Astrocyte of the hippocampus (primary cell): ENCODE measurements around the gene LIPE.

ENCODE experiments used
- DNase-seq: peaks from one replicate; pipeline ENCODE4 v3.0.0; 2011; ENCODE audit warnings: low read depth, low spot score

LIPE gene

DNA sequence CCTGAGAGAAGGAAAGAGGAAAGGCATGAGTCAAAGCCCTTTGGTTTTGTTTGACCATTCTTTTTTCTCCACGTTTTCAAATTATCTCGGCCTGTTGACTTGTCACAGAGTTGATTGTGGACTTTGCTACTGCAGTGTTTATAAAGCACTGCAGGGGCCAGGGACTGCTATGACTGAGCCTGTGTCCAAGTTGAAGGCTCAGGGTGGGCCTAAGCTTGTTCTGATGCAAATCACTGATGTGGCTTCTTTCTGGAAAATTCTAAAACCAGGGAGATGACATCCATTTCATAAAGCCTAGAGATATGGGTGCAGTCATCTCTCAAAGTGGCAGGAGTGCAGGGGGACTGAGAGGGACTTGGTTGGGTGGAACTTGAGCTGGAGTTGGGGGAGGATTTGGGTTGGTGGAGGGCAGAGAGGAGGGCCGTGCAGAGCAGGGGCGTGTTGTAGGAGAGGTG lies 16.8 kb upstream of the LIPE start:
- no peak for DNase-seq

DNA sequence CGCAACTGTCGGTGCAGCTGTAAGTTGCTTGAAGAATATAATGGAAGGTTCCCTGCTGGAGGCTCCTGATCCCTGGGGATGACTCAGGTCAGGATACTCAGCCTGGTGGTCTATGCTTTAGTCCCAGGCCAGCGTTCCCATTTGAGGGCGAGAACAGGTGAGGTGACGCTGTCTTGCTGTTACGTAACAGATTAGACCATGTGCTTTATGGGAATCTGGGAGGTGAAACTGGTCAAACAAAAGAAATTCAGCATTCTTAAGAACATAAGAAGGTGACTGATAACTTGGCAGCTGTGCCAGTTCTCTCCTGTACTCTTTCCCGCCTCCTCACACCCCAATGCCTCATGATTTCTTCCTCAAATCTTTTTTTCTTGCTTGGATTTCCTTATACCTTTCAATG lies 15.6 kb upstream of the LIPE start, which contains the start of gene CXCL17:
TSS of gene CXCL17 (minus strand) at position 114 of the 400 bp plus-strand sequence. CDS start 114 bp downstream, outside the sequence.
- DNase-seq = no peak

DNA sequence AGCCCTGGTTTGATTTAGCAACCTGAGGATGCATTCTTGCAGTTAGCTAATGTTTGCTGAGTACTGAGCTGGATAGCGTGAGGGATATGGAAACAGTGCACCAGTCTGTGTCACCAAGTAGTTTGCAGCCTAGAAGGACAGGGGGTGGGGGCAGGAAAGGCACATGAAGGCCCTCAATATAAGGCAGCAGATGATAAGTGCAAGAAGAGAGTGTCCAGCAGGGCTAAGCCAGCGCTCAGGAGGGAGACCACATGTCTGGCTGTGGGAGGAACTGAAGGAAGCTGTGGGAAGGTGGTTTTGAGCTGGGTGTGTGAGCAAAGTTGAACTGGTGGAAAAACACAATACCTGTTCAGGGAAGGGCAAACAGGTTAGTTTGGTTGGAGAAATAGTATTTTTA lies 13.9 kb upstream of the LIPE start:
- no peak for DNase-seq

DNA sequence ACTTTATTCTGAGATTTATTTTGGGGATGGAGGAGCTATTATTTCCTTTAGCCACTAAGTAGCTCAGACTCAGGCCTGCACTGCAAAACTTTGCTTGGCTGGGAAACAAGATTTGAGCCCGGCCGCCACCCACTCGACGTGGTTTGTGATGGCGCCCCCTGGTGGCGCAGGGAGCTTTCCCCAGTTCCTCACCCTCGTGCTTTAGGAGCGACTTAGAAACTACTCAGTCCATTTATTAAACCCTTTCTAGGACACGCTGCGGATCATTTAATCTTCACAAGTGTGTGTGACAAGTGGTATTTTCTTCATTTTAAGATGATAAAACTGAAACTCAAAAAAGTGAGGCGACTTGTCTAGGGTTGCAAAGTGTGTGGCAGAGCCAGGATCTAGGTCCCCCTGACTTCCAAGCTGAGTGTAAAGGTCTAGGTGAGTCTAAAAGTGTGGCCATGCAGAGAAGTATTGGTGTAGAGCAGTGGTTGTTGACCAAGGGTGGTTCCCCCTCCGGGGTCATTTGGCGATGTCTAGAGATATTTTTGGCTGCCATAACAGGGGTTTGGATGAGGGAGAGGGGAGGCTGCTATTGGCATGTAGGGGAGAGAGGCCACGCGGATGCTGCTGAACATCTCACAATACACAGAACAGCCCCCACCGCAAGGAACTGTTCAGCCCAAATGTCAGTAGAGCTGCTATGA lies 13.3 kb upstream of the LIPE start:
- DNase-seq = peak; percentile 80

DNA sequence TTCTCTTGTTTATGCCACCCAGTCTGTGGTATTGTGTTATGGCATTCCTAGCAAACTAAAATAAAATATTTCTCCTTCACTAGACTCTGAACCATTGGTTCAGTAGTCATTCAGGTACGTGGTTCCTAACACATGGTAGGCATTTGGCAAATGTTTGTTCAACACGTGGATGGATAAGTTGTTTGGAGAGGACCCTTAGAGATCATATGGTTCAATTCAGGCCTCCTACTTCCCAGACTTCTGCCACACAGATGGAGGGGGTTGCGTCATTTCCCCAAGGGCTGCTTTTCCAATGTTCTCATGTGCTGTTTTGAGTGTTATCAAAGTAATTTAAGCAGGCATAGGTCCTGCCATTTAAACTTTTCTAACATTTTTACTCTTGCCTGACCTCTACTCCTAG lies 8.8 kb upstream of the LIPE start:
- DNase-seq = no peak

DNA sequence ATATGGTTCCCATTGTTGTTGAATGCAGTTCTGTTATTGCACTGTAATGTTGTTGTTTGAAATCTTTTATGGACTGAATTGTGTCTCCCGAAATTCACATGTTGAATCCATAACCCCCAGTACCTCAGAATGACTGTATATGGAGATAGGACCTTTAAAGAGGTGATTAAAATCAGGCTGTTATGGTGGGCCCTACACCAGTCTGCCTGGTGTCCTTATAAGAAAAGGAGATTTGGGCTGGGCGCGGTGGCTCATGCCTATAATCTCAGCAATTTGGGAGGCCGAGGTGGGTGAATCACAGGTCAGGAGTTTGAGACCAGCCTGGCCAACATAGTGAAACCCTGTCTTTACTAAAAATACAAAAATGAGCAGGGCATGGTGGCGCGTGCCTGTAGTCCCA lies 8.1 kb upstream of the LIPE start:
- DNase-seq = no peak

DNA sequence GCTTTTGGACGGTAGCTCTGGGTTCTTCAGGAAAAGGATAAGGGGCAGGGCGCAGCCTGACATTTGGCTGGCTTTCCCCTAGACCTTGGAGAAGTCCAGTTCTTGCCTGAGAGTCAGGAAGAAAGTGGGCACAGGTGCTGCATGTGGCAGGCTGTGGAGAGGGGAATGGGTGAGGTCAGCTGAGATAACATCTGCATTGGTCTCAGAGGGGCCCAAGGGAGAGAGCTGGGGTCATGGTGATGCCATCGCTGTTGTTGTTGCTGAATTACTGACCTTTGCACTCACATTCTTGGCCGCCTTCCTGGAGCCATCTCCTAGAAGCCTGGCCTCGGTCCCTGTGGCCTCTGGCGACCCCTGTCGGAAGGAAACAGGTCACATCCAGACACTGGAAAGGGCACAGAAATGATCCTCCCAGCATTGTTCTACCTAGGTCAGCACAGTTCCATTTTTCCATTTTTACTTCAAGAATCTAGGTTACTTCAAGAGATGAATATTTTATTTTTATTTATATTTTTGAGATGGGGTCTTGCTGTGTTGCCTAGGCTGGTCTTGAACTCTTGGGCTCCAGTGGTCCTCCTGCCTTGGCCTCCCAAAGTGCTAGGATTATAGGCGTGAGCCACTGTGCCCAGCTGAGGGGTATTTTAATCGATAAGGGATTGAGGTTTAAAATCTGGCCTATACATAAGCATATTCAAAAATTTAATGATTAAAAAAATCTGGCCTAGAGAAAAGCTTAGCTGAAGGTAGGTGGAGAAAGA lies 6.5 kb upstream of the LIPE start:
- DNase-seq = peak; percentile 37

DNA sequence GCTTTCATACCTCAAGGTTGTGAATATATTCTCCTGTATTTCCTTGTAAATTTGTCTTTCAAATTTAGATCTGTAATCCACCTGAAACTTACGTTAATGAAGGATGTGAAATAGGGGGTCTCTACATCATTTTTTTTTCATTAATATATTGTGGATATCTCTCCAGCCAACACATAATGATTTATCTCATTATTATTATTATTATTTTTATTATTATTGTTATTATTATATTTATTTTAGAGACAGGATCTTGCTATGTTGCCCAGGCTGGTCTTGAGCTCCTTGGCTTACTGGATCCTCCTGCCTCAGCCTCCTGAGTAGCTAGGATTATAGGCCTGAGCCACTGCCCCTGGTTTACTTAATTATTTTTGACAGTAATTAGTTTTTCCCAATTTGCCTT lies 4.3 kb upstream of the LIPE start:
- DNase-seq = no peak

DNA sequence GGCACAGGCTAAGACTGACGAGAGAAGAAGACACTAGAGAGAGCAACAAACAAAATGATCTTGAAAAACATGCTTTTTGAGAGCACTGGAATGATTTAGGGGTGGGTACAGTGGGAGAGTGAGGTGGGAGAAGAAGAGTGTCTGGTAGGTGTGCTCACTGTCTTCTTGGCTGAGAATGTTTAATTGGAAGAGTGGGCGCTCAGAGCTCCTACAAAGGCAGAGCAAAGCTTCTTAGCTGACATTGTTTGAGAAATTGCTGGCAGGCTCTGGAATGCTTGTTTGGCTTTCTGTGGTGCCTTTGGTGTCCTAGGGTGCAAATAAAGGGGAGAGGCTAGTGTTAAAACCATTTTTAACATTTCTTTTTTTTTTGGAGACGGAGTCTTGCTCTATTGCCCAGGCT lies 1.5 kb upstream of the LIPE start:
- no peak for DNase-seq

DNA sequence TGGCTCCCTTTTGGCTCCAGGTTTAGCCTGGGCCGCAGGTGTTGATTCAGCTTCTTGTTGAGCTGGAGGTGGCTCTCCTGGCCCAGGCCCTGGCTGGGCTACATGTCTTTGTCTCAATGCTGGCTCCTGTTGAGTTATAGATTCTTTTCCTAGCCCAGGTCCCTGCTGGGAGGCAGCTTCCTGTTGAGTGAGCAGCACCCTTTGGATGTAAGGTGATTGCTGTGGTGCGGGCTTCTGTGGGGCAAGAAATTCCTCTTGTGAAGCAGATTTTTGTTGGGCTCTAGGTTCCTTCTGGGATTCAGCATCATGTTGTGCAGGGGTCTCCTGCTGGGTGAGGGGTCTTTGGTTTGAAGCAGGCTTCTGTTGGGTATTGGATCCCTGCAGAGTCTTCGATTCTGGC lies 545 bp downstream of the LIPE start:
- DNase-seq = no peak

DNA sequence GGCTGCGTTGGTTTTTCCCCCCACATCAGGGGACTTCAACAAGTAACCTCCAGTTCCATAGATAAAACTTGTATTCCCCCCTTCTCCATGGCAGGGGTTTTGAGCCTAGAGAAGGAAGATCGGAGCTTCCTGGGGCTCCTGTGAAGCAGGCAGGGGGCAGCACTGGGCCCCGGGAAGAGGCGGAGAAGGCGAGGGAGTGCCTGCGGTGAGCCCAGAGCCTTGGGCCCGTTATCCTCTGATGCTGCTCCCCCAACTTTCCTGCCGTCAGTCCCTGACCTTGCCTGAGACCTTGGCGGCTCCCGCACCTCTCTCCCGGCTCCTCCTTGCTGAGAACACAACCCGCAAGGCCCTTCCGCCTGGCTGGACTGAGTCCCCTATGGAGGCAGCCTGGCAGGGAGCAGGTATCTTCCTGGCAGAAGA lies 2.5 kb downstream of the LIPE start:
- no peak for DNase-seq

DNA sequence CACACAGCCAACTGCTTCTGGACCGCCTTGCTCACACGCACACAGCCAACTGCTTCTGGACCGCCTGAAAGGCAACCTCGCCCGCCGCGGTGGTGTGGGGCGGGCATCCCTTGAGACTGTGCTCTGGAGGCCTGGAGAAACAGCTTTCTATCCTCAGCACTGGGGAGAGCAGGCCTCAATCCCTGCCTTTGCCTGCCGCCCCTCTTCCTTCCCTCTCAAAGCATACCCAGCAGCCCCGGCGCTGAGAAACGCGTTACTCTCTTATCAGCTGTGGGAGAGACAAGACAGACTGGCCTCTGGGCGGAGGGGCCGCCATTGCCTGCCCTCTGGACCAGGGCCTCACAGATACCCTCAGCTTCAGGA lies 2.9 kb downstream of the LIPE start:
- no peak for DNase-seq

DNA sequence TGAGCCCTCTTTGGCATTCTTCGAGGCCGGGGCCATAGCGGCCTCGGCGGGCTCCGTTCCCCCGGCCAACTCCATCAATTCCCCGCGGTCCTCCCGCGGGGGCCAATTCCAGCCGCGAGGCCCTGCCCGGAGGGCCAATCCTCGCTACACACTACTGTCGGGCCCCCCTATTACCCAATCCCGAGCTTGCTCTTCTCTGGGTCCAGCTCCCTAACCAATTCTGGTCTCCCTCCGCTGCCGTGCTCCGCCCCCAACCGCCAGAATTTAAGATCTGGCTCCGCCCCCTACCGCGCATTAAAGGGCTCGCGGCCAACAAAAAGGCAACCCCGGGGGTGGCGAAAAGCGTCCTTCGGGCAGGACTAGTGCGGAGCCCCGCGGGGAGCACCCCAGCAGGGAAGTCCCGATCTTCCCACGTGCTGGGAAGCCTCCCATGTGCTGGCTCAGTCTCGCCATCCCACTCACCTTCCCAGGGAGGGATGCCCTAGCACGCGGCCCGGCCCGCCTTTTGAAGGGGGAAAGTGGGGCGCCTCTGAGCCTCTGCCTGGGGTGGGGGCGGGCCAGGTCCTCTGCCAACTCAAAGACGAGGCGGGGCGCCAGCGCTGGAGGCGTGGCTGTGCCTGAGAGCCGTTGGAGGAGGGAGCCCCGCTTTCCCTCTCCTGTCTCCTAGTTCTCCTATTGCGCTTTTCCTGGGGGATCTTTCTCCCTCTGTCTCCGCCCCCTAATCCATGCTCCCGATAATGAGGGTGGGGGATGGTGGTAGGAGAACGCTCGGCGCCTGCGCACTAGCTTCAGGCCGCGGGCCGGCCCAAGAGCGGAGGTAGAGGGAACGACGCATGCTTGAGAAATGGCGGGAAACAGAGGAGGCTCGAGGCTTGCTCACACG lies 3.5 kb downstream of the LIPE start:
- DNase-seq = peak; percentile 94

DNA sequence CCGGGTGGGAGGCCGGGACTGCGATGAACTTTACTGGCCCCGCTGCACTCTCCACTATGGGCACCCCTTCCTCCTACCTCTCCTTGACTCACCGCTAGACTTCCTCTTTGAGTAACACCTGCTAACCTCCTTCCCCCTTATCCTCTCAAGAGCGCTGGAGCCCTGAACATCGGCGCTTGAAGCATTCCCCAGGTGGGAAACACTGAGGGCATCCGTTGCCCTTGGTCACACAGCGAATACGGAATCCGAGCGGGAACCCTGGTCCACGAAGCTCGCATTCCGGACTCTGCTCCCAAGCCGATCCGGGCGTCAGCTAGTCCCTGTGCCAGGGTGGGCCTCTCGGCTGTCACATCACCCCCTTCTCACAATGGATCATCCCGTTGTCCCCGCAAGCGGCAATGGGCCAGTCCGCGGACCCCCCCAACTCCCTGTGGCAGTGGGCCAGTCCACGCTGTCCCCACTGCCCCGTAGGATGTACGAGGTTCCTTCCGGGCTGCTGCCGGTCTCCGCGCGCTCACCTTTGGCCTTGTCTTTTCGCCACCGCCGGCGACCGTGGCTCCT lies 4.2 kb downstream of the LIPE start:
- no peak for DNase-seq

DNA sequence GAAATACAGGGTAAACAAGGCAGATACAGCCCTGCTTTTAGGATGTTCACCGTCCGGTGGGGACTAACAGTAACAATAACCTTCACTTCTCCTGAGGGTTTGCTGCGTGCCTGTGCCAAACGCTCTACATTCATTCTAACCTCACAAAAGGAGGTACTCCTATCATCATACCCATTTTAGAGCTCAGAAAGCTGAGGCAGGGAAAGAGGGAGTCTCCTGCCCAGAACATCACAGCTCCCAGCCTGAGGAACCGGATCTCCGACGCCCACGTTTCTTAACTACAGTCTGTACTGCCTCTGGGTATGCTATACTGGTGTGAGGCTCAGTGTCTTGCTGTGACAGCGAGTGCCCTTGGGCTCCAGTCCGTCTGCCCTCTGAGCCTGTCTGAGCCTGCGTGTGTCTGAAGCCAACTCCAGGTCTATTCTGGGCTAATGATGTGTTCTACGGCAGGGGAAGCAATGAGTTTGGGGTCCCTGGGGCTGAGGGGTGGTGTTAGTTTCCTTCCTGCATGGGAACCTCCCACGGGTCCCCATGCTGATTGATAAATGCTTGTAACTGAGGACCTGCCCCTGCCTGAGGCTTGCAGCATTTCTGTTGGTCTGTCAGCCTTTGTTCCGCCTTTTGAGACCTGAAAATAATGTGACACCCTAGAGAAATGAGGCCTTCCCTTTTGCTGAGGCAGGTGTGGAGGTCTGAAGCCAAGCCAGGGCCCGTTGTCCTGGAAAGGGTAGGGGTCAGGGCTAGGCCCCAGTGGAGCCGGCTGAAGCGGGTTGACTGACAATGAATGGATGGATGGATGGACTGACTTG lies 4.9 kb downstream of the LIPE start:
- DNase-seq = no peak

DNA sequence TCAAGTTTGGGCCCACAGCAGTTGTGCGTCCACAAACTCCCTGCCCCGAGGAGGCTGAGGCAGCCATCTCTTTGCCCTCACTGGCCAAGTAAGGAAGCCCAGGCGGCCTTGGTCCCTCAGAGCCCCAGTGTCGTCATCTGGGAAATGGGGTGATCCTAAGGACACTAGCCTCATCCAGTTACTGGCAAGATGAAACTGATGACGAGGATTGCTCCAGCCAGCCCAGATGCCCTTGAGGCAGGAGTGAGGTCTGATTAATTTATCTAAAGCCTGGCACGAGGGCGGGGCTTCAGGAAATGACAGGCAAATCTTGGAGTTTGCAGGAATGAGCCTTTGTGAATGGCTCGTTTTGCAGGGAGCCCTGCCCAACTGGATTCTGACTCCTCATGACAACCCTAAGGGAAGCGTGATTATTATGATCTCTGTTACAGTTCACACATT lies 5.6 kb downstream of the LIPE start:
- no peak for DNase-seq

DNA sequence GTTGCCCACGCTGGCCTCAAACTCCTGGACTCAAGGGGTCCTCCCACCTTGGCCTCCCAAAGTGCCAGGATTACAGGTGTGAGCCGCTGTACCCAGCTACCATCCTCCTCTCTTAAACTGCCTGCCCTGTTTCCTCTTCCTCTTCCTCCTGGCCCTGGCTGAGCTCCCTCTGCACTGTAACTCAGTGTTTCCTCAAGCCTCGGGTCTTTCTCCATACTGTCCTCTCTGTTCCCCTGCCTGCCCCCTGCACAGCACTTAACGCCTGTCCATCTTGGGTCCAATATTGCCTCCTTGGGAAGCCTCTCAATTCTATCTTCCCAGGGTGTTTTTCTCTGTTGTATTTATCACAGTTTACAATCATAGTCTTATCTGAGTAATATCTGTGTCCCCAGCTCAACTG lies 6.1 kb downstream of the LIPE start:
- no peak for DNase-seq

DNA sequence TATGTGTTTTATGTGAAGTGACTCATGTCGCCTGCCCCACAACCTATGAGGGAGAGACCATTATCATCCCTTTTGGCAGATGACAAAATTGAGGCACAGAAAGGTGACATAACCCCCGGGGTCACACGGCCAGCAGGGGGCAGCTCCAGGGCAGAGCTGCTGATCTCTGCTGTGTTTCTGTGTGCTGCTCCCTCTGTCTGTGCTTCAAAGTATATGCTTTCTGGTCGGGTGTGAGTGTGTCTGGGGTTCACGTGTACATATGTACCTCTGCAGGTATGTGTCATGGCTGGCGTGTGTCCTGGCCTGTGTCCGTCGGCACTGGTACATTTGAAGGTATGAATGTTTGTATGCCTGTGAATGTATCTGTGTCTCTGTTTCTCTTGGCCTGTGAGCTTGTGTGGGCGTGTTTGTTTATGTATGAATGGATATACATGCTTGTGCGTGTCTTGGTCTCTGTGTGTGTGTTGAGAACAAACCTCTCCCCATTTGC lies 7.1 kb downstream of the LIPE start:
- peak; percentile 33 for DNase-seq

DNA sequence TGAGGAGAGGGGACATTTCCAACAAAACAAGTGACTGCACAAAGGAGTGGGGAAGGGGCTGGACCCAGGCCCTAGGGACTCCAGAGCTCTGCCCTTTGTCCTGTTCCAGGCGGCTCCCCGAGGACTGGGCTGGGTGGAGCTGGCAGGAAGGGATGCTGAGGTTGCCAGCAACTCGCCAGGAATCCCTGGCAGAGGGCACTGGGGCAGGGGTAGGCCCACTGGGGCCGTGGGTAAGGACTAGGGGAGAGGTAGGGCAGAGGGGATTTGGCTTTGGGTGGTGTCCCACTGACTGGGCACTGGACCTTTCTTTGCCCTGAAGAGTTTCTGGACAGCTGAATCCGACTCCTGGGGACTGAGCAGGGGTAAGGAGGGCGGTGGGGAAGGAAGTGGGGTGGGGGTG lies 7.9 kb downstream of the LIPE start:
- no peak for DNase-seq

DNA sequence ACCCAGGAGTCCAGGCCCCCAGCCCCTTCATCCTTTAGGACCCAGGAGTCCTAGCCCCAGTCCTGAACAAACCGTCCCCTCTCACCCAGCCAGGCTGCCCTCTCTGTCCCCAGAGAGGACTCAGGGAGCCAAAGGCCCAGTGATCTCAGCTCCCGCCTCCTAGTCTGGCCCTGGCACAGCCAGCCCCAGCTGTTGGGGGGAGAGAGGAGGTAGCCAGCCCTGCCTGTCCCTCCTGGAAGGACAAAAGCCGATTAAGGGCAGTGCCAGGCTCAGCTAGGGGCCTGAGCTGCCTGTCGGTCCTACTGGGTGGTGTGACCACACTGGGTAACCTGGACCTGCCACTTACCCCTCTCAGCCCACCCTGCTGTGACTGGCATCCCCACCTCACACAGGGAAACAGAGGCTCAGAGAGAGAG lies 14.5 kb downstream of the LIPE start:
- no peak for DNase-seq

DNA sequence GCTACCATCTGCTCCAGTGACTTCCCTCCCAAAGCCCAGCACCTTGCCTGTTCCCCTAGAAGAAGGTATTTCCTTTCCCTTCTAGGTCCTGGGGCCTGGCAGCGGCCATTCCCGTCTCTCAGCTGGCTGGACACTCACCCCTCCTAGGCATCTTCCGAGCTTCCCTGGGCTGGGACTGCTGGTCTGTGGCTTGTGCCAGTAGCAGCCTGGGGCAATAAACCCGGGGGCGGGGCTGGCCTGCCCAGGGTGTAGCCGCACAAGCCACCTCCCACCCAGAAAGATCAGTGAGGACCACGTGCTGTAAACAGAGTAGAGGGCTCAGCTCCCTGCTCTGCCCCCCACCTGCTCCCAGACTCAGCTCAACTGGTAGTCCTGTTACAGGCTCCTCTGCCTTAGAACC lies 15.0 kb downstream of the LIPE start:
- DNase-seq = peak; percentile 22
